Stimulated activated naive CD8-positive, alpha-beta T cell treated with anti-CD3 and anti-CD28 coated beads, Interleukin-15, Interleukin-2, amounts not matched to agents 100 ng/mL and 50 ng/mL, for 24 hours (primary cell): Measurements from ENCODE around the gene MOB1A.
A peak's percentile ranks its signal among the peaks of the same experiment; 100 is the strongest.
"Not testable (repeated sequence)": the region's sequence is repeated elsewhere in the genome, so short reads cannot be mapped to it uniquely, and the experiment has no call there.

ENCODE experiments used
- H3K27ac Mint-ChIP-seq: one replicate; pipeline ENCODE4 v1.8.0; 2021; ENCODE audit warnings: mild to moderate bottlenecking, mixed read lengths
- H3K27me3 Mint-ChIP-seq: one replicate; pipeline ENCODE4 v1.8.0; 2021; ENCODE audit warnings: mixed read lengths
- H3K36me3 Mint-ChIP-seq: one replicate; pipeline ENCODE4 v1.8.0; 2021; ENCODE audit warnings: low read depth, mixed read lengths
- H3K4me1 Mint-ChIP-seq: one replicate; pipeline ENCODE4 v1.8.0; 2021; ENCODE audit warnings: low read depth, mixed read lengths
- H3K4me3 Mint-ChIP-seq: one replicate; pipeline ENCODE4 v1.8.0; 2021; ENCODE audit warnings: mild to moderate bottlenecking, mixed read lengths
- H3K9me3 Mint-ChIP-seq: one replicate; pipeline ENCODE4 v1.8.0; 2021; ENCODE audit warnings: mixed read lengths

The MOB1A gene

DNA sequence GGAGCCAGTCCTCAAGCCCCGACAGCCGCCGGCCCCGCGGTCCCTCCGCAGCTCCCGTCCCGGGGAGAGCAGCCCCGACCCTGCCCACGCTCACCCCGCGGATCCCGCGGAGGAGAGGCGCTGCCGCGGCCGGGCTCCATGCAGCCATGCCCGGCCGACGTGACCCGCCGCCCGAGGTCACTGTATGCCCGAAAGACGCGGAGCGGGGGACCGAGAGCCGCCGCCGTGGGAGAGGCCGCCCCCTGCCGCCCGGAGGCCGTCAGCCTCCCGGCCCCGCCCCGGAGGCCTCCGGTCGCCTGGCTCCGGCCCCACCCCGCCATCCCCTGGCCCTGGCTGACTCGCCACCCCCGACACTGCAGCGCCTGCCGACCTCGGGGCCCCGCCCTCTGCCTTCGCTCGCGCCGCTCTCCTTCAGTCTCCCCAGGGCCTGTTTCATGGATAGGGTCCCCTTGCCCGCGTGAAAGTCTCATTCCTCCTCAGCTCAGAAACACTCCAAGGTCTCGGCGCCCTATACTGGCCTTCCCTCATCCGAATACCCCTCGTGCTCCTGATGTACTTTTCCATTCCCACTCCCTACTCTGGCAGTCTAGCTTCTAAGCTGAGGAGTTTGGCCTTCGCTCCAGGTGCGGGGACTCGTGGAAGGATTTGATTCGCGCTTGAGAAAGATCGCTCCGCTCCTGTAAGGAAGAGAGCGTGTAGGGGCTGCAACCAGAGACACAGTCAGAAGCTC is 30.8 kb downstream of the MOB1A start, which contains the start of gene BOLA3:
Gene BOLA3, minus strand, starts transcription at position 186 of the 730 bp plus-strand sequence. Its CDS starts 38 bp downstream, at position 148.
- no peak within 1 kb of the TSS for H3K4me3 Mint-ChIP-seq
- H3K9me3 Mint-ChIP-seq = no peaks in the 10 kb centered on the region
- H3K27me3 Mint-ChIP-seq = no peaks in the 10 kb centered on the region
- H3K36me3 Mint-ChIP-seq = peaks cover 11% of the 10 kb centered on the region
- no peak within 1 kb of the TSS for H3K27ac Mint-ChIP-seq
- peaks cover 3% of the 10 kb centered on the region for H3K4me1 Mint-ChIP-seq

DNA sequence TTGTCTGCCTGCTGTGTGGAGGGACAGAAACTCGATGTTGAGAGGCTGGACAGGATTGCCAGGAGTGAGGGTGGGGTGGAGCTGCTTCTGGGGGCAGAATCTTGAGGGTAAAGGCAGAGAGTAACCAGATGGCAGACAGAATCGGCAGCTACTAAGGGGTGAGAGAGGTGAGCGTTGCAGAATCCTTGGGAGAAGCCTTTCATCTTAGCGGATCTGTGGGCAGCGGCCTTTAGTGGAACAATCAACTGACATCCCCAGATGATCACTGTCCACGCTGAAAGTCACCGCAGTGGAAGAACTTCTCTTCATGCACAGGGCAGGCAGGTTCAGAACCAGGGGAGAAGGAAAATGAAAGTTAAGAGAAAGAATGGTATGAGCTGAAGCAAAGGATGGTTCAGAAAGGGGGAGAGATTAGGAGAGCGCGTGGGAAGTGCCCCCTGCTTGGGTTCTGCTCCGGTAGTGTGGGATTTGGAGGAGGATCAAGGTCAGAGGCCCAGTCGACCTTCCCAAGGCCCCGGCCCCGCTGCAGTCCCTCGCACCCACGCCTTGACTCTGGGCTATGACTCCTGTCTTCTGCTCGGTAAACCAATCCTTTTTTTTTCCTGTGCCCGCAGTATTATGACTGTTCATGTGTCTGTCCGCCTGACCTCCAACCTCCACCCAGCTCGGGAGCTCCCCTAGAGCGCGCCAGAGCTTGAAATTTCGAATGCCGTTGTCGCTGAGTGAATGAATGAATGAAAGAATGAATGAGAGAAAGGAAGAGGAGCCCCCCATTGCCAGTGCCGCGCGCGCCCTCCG is 31.6 kb downstream of the MOB1A start:
- Mint-ChIP-seq H3K36me3 (peaks cover 14% of the 10 kb centered on the region), H3K27me3 (no peaks in the 10 kb centered on the region)

DNA sequence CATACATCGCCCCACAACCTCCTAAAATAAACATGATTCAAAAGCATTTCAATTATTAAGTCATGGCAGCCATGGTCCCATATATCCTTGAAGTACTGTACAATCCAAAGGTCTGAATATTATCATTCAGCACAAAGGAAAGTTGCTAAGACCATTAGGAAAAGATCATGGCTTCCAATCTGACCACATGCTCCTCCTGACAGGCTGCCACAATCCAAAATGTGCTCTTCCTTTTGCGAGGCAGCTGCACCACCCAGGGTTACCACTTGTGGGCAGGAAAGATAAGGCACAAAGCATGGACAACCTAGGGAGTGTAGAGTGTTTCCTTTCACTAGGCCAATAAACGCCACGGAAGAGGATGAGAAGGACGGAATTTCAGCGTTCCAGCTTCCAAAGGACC is 36.3 kb downstream of the MOB1A start:
- H3K4me3 Mint-ChIP-seq = no peak overlapping the region
- no peaks in the 10 kb centered on the region for H3K27me3 Mint-ChIP-seq
- H3K9me3 Mint-ChIP-seq = no peaks in the 10 kb centered on the region
- H3K4me1 Mint-ChIP-seq = peaks cover 6% of the 10 kb centered on the region
- H3K36me3 Mint-ChIP-seq = peaks cover 38% of the 10 kb centered on the region
- H3K27ac Mint-ChIP-seq = no peak overlapping the region

More for the DNA sequence above, 31.6 kb downstream of the MOB1A start:
- Mint-ChIP-seq H3K4me1 (peaks cover 6% of the 10 kb centered on the region), H3K9me3 (no peaks in the 10 kb centered on the region), H3K27ac (no peak overlapping the region), H3K4me3 (no peak overlapping the region)

DNA sequence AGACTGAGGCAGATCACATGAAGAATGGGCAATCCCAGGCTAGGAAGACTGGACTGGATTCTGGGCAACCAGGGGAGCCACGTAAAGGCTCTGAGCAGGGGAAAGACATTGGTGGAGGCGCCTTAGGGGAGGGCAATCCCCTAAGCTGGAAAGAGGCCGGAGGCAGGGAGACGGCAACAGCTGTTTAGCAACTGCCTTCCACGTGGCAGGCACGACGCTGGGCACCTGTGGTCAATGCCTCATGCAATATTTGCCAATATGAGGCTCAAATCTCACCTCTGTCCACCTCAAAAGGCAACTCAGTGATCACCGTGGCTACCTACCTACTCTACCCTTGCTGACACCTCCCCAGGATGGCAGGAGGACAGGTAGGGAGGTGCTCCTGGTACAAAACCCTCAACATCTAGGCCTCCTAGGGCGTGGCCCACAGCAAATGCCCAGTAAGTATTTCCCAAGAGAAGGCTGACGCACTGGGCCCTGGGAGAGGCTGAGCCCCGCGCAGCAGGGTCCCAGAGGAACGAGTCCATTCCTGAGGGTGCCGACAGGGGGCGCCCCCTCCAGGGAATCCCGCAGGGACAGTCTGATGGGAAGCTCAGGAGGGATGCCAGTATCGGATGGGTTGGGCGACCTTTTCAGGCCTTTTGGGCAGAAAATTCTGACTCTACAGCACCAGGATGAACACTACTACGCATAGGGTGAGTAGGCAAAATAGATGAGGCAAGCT is 39.9 kb downstream of the MOB1A start:
- Mint-ChIP-seq H3K27me3 (no peaks in the 10 kb centered on the region), H3K9me3 (no peaks in the 10 kb centered on the region), H3K36me3 (peaks cover 48% of the 10 kb centered on the region), H3K27ac (no peak overlapping the region), H3K4me3 (no peak overlapping the region), H3K4me1 (peaks cover 3% of the 10 kb centered on the region)

DNA sequence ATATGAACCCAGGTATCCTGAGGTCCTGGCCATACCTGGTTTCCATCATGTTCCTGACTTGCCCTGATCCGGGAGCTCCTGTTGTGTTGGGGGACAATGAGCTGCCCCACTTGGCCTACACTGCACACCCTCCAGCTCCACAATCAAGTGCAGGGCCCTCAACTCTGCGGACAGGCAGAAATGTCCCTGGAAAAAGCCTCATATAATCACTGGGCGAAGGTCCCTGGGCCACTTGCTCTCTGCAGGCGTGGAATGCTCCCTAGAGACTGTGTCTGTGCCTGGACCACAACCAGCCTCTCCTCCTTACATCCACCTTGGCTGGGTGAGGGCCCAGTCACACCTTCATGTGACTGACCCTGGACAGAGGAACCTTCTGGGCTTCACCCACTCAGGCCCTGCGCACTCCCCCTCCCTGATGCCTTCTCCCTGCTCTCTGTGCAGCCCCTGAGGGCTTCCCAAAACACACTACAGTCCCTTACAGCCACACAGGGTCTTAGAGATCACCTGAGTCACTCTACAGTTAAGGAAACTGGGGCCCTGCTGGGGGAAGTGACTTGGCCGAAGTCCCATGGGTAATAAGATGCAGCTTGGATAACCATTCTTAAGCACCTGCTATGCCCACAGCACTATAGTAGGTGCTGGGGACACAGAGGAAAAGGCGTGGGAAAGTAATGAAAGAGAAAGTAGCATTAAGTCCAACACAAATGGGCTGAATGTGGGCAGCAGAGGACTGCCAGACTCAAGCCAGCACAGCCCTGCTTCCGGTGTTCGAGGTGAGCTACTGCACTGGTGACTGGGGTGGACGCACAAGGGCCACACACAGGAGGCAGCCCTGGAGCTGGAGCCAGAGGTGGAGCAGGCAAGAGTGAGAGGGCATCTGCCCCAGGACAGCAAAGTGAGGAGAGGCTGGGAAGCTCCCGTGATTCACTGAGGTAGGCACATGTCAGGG is 40.8 kb downstream of the MOB1A start:
- Mint-ChIP-seq H3K4me1 (peaks cover 3% of the 10 kb centered on the region), H3K36me3 (peaks cover 54% of the 10 kb centered on the region), H3K4me3 (no peak overlapping the region), H3K27ac (no peak overlapping the region), H3K9me3 (no peaks in the 10 kb centered on the region), H3K27me3 (no peaks in the 10 kb centered on the region)

- H3K9me3 Mint-ChIP-seq = no peaks in the 10 kb centered on the region
- H3K27ac Mint-ChIP-seq = no peak overlapping the region
- H3K36me3 Mint-ChIP-seq = peaks cover 21% of the 10 kb centered on the region
- no peaks in the 10 kb centered on the region for H3K27me3 Mint-ChIP-seq
- H3K4me3 Mint-ChIP-seq = no peak overlapping the region
- no peaks in the 10 kb centered on the region for H3K4me1 Mint-ChIP-seq
Measured at GRCh38 chr2:74131901-74132300, 46.8 kb downstream of the MOB1A start.

DNA sequence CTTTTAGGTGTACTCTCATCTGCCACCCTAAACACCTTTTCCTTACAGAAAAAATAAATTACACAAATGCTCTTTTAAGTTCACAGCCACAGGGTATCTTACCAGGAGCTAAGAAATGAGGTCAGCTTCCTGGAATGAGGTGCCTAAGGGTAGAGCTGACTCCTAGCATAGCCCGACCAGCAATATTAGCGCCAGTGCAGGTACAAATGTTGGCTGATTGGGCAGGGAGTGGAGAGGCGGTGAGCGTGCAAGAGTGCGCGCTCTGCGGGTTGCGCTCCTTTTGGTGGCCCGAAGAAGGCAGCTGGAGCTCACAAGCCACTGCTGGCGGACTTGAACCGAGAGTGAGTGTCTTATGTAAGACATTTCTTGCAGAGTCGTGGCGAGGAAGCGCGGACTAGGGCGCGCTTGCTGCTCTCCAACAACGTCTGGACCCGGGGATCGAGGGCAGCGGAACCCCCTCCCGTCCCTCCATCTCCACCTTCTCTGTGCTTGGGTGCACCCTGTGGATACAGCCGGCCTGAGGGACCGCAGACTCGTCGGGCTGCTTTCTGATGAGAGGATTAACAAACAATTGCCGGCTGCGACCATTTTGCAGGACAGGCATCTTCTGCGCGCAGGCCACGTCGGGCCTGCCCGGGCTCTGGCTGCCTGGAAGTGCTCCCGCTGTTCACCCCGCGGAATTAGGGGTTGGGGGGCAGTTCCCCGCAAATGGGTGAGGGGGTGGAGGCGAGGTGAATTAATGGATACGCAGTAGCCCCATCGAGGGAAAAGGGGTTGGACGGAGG is 48.3 kb downstream of the MOB1A start:
- Mint-ChIP-seq H3K27ac (no peak overlapping the region), H3K9me3 (no peaks in the 10 kb centered on the region)

DNA sequence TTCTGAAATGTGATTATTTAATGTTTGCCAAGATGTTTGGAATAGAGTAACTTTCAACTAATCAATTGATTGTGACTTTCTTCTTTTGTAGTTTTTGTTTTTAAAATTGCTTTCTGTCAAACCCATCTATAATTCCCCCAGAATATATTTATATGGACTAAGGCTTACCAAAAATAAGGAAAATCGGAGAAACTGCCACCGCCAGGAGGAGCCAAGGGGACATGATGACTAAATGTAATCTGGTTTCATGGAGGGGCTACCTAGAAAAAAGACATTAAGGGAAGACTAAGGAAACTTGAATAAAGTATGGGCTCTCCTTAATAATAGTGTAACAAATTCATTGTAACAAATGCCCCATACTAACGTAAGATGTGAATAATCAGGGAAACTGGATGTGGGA is 50.5 kb downstream of the MOB1A start:
- no peaks in the 10 kb centered on the region for H3K4me1 Mint-ChIP-seq
- H3K27ac Mint-ChIP-seq = no peak overlapping the region
- H3K9me3 Mint-ChIP-seq = no peaks in the 10 kb centered on the region
- H3K4me3 Mint-ChIP-seq = no peak overlapping the region
- no peaks in the 10 kb centered on the region for H3K27me3 Mint-ChIP-seq
- H3K36me3 Mint-ChIP-seq = peaks cover 3% of the 10 kb centered on the region

More for the DNA sequence above, 48.3 kb downstream of the MOB1A start:
- H3K4me3 Mint-ChIP-seq = no peak overlapping the region
- H3K36me3 Mint-ChIP-seq = peaks cover 19% of the 10 kb centered on the region
- no peaks in the 10 kb centered on the region for H3K27me3 Mint-ChIP-seq
- no peaks in the 10 kb centered on the region for H3K4me1 Mint-ChIP-seq

GRCh38 chr2:74123955-74124354 is 54.7 kb downstream of the MOB1A start:
- Mint-ChIP-seq H3K9me3 (peaks cover 16% of the 10 kb centered on the region), H3K36me3 (peaks cover 12% of the 10 kb centered on the region), H3K4me1 (peaks cover 12% of the 10 kb centered on the region)
- not testable (repeated sequence) for H3K27ac Mint-ChIP-seq, H3K4me3 Mint-ChIP-seq, H3K27me3 Mint-ChIP-seq

DNA sequence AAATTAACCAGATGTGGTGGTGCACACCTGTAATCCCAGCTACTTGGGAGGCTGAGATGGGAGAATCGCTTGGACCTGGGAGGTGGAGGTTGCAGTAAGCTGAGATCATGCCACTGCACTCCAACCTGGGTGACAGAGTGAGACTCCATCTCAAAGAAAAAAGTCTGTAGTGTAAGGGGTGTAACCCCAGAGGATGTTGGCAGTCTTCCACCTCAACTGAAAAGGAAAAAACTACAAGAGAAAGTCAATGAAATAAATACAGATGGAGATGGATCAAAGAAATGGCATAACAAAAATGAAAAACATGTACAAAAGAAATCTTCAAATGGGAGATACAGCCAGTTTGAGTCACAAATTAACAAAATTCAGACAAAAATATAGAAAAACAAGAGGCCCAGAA is 56.8 kb downstream of the MOB1A start:
- H3K9me3 Mint-ChIP-seq = peaks cover 16% of the 10 kb centered on the region
- not testable (repeated sequence) for H3K27me3 Mint-ChIP-seq, H3K27ac Mint-ChIP-seq, H3K4me3 Mint-ChIP-seq
- H3K36me3 Mint-ChIP-seq = peaks cover 12% of the 10 kb centered on the region
- H3K4me1 Mint-ChIP-seq = peaks cover 12% of the 10 kb centered on the region

- Mint-ChIP-seq H3K36me3 (peaks cover 12% of the 10 kb centered on the region), H3K4me1 (peaks cover 12% of the 10 kb centered on the region), H3K9me3 (peaks cover 16% of the 10 kb centered on the region), H3K27me3 (no peaks in the 10 kb centered on the region), H3K4me3 (peak overlapping the region; percentile 85), H3K27ac (peak overlapping the region; percentile 87)
Measured at GRCh38 chr2:74119912-74120825, 58.5 kb downstream of the MOB1A start.

DNA sequence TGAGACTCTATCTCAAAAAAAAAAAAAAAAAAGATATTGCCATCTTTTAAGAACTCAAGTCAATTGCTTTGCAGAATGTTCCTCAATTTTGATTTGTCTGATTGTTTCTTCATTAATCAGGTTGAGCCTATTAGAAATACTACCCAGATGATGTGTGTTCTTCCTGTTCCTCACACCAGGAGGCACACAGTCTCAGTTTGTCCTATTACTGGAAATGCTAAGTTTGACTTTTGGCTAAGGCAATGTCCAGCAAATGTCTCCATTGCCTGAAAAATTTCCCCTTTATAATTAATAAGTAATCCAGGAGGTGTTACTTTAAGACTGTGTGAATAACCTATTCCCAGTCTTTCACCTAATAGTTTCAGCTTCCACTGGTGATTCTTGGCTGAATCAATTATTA is 59.3 kb downstream of the MOB1A start:
- no peaks in the 10 kb centered on the region for H3K27me3 Mint-ChIP-seq
- no peak overlapping the region for H3K27ac Mint-ChIP-seq
- peaks cover 16% of the 10 kb centered on the region for H3K9me3 Mint-ChIP-seq
- peaks cover 12% of the 10 kb centered on the region for H3K4me1 Mint-ChIP-seq
- H3K36me3 Mint-ChIP-seq = peaks cover 12% of the 10 kb centered on the region
- no peak overlapping the region for H3K4me3 Mint-ChIP-seq

GRCh38 chr2:74111380-74111779 is 67.3 kb downstream of the MOB1A start:
- Mint-ChIP-seq H3K9me3 (no peaks in the 10 kb centered on the region), H3K27me3 (no peaks in the 10 kb centered on the region), H3K4me1 (no peaks in the 10 kb centered on the region), H3K4me3 (no peak overlapping the region), H3K36me3 (no peaks in the 10 kb centered on the region), H3K27ac (no peak overlapping the region)
